ENCODE data around the gene NT5C2. TPM values are rescaled to one million over a fixed set of nuclear protein-coding genes. Genes with fewer than 3 reads are reported as not detected.
"Not testable (repeated sequence)": the region's sequence is repeated elsewhere in the genome, so short reads cannot be mapped to it uniquely, and the experiment has no call there.

NT5C2 gene
- total RNA-seq, 1 donor from 2014 or later = 89.9 TPM

DNA sequence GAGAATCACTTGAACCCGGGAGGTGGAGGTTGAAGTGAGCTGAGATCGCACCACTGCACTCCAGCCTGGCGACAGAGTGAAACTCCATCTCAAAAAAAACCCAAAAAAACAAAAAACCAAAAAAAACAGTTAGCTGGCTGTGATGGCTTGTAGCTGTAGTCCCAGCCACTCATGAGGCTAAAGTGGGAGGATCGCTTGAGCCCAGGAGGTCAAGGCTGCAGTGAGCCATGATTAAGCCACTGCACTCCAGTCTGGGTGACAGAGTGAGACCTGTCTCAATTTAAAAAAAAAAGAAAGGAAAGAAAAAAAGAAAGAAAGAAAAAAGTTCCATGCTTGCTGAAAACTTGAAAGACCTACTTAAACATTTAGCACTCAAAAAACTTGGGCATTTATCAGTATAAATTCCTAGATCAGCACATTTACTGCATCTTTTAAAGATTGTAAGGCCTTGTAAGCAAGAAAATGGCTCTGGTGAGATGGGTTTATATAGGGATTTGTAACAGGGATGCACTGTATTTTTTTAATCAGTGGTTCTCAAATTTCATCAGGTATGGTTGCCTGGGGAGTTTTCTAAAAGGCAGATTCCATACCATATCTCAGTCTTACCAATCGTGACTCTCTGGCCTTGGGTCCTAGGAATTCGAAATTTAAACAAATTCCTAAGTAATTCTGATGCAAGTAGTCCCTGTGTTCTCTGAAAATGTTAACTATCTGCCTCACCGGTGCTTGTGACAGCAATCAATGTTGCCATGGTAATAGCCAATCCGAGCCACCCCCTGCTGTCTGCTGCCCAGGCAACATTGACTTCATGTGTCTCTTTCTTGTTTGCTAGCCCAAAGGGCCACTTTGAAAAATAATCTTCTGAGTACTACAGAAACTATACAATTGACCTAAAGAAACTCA is 11.5 kb upstream of the NT5C2 start:
- no peak for ATAC-seq
- no peak for DNase-seq (ENCODE audit: low spot score)
- intact Hi-C loops (cut with DNase I) = no loop called here

DNA sequence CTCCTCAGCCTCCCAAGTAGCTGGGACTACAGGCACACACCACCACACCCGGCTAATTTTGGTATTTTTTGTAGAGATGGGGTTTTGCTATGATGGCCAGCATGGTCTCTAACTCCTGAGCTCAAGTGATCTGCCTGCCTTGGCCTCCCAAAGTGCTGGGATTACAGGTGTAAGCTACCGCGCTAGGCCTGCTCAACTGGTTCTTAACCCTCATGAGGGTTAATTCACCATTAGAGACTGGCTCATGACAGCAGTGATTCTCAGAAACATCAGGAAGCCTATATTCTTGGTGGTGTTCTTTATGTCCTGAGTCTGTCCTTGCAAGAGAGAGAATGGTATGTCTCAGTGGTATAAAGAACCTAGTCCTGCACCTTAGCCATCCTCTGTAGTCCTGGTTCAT is 10.4 kb upstream of the NT5C2 start:
- DNase-seq (ENCODE audit: low spot score) = no peak
- no peak for ATAC-seq
- intact Hi-C loops (cut with DNase I) = no loop called here

DNA sequence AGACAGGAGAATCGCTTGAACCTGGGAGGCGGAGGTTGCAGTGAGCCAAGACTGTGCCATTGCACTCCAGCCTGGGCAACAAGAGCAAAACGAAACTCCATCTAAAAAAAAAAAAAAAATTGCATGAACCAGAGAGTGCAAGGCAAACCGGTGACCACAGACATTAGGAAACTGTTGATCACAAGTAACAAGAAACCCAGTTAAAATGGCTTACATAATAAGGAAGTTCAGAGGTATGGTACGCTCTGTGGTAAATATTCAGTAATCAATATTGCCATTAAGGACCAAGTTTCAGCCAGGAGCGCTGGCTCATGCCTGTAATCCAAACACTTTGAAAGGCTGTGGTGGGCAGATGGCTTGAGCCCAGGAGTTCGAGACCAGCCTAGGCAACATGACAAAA is 9.2 kb upstream of the NT5C2 start:
- intact Hi-C loops (cut with DNase I) = no loop called here
- DNase-seq (ENCODE audit: low spot score) (no peak), ATAC-seq (no peak)

DNA sequence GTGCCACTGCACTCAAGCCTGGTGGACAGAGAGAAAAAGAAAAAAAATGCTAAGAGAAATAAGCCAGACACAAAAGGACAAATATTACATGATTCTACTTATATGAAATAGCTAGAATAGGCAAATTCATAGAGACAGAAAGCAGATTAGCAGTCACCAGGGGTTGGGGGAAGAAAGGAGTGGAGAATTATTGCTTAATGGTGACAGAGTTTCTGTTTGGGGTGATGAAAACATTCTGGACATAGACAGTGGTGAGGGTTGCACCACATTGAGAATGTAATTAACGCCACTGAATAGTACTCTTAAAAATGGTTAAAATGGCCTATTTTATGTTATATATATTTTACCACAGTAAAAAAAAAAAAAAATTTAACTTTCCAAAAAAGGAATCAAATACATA is 6.4 kb upstream of the NT5C2 start:
- intact Hi-C loops (cut with DNase I) = no loop called here
- no peak for ATAC-seq
- no peak for DNase-seq (ENCODE audit: low spot score)

DNA sequence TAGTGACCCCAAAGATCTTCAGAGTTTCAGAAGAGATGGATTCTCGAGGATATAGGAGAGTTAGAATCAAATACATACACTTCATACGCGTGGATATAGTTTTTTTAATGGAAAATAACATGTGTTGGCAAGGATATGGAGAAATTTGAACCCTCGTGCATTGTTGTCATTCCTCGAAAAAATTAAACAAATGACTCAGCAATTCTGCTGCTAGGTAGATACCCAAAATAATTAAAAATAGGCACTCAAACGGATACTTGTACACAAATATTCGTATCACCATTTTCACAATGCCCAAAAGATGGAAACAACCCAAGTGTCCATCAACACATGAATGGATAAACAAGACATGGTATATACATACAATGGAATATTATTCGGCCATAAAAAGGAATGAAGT is 5.6 kb upstream of the NT5C2 start:
- intact Hi-C loops (cut with DNase I) = no loop called here
- no peak for ATAC-seq
- DNase-seq (ENCODE audit: low spot score) = no peak

DNA sequence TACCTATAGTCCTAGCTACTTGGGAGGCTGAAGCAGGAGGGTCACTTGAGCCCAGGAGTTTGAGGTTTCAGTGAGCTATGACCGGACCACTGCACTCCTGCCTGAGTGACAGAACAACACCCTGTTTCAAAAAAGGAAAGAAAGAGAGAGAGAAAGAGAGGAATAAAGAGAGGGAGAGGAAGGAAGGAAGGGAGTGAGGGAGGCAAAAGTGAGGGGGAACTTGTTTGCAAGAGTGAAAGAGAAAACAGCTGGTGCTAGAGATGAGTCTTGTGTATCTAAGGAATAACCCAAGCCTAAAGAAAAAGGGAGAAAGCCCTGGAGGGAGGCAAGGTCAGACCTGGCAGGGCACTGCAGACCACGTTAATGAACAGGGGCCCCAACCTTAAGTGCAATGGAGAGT is 4.8 kb upstream of the NT5C2 start:
- ATAC-seq (no peak), DNase-seq (ENCODE audit: low spot score) (no peak)
- intact Hi-C loops (cut with DNase I) = no loop called here

DNA sequence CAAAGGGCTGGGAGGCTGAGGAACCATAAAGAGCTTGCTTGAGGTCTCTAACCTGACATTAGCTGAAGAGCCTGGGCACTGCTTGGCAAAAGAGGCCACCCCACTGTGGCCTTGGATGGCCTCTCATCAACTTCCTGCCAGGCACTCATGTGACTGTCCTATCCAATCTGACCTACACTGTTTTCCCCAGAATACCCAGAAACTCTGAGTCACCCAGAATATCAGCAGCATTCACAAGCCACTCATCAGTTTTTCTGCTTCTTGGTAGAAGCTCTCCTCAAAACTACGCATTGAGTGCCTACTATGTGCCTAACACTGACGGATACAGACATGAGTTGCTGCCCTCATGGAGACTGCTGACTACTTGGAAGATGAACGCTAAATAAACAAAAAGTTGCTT is 4.1 kb upstream of the NT5C2 start:
- intact Hi-C loops (cut with DNase I) = no loop called here
- DNase-seq (ENCODE audit: low spot score) (no peak), ATAC-seq (peak; percentile 57)

DNA sequence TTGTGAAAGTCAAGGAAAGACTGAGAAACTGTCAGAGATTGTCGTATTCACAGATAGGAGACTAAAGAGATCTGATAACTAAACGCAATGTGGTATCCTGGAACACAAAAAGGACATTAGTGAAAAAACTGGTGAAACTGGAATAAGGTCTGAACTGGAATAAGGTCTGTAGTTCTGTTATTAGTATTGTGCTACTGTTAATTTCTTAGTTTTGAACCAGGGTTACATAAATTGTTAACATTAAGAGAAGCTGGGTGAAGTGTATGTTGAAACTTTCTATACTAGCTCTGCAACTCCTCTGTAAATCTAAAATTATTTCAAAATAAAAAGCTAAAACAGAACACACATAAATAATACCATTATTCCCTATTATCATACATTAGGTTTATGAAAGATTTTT is 3.4 kb upstream of the NT5C2 start:
- DNase-seq (ENCODE audit: low spot score) (no peak), ATAC-seq (no peak)
- intact Hi-C loops (cut with DNase I) = no loop called here

DNA sequence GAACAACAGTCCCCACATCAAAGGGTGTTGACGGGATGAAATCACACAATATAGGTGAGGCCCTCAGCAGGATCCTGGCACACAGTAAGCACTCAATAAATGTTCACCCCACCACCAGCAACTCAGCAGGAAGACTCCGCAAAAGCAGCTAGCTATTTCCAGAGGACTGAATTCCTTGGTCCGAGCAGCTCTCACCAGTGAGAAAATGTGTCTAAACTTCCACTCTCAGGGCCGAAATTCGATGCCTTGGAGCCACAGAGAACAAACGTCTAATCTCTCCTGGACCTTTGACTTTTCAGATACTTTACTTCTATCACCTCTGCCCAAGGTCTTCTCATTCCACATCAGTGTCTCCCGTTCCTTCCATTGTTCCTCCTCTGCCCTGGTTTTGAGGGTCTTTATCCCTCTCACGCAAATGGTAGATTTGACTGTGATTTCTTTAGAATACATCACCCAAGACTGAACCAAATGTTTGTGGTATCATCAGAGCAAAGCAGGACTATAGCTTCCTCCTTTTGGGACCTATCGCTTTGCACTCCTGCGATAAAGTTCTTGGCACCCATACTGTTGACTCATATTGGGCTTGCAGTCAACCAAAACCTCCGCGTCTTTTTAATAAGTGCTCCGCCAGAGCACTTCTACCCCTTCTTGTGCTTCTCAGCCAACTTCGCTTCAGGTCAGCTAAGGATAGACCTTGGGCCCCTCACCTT is 903 bp upstream of the NT5C2 start:
- DNase-seq (ENCODE audit: low spot score) (no peak), ATAC-seq (peak; percentile 3)
- intact Hi-C loops (cut with DNase I) = no loop called here

DNA sequence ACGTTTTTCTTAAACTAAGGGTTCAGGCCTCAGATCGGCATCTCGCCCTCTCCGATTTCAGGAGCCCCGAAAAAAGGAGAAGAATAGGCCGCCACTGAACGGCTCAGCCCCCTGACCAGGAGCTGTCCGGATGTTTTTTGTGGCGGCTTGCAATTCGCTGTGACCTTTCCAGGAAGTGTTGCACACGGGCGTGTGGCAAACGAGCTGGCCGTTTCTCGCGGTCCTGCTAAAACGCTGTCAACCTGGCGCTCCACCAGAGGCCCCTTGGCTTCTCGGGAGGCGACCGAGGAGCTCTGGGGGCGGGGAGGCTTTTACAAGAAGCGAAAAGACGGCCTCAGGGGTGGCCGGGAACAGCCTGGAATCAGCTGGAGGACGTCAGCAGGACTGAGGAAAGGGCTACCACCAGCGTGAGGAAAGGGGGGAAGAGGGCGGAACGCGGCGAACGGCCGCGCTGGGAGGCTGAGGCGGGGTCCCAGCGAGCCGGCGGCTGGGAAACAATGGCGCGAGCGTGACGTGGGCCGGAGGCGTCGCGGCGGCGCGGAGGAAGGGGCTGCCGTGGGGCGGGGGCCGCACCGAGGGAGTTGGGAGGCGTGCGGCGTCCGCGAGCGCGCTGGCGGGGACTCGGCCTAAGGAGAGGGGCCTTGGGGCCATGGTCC is 493 bp downstream of the NT5C2 start:
- peak; percentile 87 for DNase-seq (ENCODE audit: low spot score)
- intact Hi-C loops (cut with DNase I) = no loop called here
- ATAC-seq = peak; percentile 76

DNA sequence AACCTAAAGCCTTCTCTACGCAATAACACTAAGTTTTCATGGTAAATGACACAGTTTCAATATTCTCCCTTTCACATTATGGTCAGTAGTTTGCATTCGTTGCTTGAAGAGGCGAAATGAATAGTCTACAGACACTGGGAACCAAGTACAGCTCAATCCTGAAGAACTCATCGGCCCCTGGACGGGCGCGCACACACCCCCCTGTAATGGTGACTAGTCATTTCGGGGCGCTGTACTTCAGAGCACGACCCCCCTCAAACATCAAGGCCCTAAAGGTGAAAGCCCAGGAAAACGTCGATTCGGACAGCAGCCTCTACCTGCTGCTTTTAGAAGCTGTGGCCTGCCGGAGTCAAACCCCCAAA is 1.0 kb downstream of the NT5C2 start:
- ATAC-seq = peak; percentile 37
- no peak for DNase-seq (ENCODE audit: low spot score)
- intact Hi-C loops (cut with DNase I) = no loop called here

DNA sequence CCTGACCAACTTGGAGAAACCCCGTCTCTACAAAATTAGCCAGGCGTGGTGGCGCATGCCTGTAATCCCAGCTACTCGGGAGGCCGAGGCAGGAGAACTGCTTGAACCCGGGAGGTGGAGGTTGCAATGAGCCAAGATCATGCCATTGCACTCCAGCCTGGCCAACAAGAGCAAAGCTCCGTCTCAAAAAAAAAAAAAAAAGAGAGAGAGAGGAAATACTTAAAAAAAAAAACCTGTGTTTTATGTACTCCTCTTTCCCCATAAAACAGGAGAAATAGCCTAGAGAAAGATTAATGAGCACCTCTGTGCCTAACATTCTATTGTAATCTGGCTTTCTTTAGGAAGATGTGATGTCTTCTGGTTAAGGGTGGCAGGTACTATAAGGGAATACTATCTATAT is 1.9 kb downstream of the NT5C2 start:
- ATAC-seq; intact Hi-C loops (cut with DNase I); DNase-seq (ENCODE audit: low spot score): not testable (repeated sequence)

DNA sequence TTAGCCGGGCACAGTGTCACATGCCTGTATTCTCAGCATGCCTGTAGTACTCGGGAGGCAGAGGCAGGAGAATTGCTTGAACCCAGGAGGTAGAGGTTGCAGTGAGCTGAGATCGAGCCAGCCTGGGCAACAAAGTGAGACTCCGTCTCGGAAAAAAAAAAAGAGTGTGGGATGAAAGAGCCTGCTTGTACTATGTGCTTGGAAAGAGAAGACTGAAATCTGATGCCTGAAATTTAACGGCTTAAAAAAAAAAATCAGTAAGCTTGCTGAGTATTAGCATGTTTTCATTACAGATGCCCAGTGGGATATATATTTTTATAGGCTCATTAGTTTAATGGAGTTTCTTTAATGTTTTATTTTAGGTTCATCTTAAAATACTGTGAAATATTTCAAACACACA is 4.2 kb downstream of the NT5C2 start:
- ATAC-seq = peak; percentile 45
- no peak for DNase-seq (ENCODE audit: low spot score)
- intact Hi-C loops (cut with DNase I) = no loop called here

DNA sequence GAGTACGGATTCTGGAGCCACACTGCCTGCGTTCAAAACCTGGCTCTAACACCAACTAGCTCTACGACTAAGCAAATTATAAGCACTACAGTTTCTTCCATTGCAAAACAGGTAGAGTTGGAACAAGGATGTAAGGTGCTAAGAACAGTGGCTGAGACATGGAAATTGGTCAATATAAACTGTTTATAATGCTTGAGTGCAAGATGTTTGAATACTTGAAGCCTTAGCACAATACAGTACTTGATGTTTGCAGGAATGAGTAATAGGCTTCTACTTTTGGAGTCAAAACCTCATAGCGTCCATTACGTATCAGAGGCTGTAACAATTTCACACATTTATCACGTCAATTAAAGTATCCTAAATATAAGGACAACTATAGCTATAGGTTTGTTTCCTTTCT is 6.9 kb downstream of the NT5C2 start:
- ATAC-seq = no peak
- intact Hi-C loops (cut with DNase I) = no loop called here
- DNase-seq (ENCODE audit: low spot score) = no peak

DNA sequence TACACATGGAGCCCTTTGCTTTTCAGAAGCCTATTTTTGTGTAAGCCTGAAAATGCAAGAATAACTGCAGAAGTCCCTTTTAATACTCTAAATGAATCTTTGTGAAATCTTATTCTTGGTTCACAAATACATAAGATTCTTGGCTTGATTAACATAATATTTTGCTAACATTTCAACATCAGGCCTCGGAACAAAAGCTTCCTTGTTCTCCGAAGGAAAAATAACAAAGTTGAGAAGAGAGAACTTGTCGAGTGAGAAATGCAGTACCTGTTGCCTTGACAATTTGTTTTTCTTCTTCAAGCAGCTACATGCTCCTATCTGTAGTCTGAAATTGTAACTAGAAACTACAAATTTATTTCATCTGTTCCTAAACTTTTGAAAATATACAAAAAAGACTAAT is 8.5 kb downstream of the NT5C2 start:
- DNase-seq (ENCODE audit: low spot score) = no peak
- ATAC-seq = peak; percentile 69
- intact Hi-C loops (cut with DNase I) = no loop called here

DNA sequence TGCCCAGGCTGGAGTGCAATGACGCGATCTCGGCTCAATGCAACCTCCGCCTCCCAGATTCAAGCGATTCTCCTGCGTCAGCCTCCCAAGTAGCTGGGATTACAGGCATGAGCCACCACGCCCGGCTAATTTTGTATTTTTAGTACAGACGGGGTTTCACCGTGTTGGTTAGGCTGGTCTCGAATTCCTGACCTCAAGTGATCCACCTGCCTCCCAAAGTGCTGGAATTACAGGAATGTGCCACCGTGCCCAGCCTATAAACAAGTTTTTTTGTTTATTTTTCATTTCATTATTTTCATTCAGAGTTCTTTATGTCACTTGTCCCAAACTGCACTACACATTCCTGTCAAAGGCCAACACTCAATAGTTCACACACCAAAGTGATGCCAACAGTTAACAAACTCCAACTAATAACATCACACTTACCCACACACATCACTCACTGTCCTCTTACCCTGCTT is 9.1 kb downstream of the NT5C2 start:
- ATAC-seq; intact Hi-C loops (cut with DNase I); DNase-seq (ENCODE audit: low spot score): not testable (repeated sequence)

DNA sequence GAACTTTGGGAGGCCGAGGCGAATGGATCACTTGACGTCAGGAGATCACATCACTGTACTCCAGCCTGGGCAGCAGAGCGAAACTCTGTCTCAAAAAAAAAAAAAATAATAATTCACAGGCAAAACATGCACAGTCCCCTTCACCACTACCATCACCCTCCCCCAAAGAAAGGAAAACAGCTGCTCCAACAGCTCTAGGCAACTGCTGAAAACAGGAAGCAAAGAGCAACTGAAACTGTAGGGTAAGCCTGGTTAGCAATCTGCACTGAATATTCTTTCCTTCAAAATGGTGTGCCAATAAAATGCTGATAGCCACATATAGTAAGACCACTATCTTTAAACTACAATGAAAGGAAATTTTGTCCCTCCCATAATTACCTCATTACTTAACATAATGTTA is 11.8 kb downstream of the NT5C2 start:
- intact Hi-C loops (cut with DNase I) = no loop called here
- DNase-seq (ENCODE audit: low spot score) = no peak
- ATAC-seq = peak; percentile 55

DNA sequence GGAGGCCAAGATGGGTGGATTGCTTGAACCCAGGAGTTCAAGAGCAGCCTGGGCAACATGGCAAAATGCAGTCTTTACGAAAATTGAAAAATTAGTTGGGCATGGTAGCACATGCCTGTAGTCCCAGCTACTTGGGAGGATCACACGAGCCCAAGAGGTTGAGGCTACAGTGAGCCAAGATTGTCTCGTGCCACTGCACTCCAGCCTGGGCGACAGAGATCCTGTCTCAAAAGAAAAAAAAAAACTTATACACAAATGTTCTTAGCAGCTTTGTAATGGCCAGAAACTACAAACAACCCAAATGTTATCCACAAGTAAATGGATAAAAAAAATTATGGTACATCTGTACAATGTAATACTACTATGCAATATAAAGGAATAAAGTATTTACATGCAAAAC is 12.6 kb downstream of the NT5C2 start:
- no peak for ATAC-seq
- intact Hi-C loops (cut with DNase I) = no loop called here
- DNase-seq (ENCODE audit: low spot score) = no peak

DNA sequence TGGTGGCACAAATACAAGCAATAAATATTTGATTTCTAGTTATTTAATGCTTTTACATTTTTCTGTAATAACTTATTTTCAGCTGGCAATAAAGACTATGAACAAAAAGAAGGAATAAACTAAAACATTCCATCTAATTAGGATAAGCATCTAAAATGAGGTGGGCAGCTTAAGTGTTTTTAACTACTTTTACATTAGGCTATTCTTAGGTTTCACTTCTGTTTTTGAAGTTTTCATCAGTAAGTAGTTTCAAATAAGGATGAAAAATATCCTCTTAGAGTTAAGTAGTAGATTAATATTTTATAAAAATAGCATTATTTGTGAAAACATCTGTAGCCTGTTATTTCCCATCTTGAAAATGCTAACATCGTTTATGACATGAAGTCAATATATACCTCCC is 15.9 kb downstream of the NT5C2 start:
- DNase-seq (ENCODE audit: low spot score) (no peak), ATAC-seq (no peak)
- intact Hi-C loops (cut with DNase I) = no loop called here
